Measurements from ENCODE around the gene EDC4. TPM values are rescaled to one million over a fixed set of nuclear protein-coding genes. Genes with fewer than 3 reads are reported as not detected.
A peak's percentile ranks its signal among the peaks of the same experiment; 100 is the strongest.

The EDC4 gene
- total and polyA plus RNA-seq, 2 of the 13 experiments (the other 11 are each of a cell fraction or from before 2014, with no cell fraction given): 51.4 to 59.1 TPM

DNA sequence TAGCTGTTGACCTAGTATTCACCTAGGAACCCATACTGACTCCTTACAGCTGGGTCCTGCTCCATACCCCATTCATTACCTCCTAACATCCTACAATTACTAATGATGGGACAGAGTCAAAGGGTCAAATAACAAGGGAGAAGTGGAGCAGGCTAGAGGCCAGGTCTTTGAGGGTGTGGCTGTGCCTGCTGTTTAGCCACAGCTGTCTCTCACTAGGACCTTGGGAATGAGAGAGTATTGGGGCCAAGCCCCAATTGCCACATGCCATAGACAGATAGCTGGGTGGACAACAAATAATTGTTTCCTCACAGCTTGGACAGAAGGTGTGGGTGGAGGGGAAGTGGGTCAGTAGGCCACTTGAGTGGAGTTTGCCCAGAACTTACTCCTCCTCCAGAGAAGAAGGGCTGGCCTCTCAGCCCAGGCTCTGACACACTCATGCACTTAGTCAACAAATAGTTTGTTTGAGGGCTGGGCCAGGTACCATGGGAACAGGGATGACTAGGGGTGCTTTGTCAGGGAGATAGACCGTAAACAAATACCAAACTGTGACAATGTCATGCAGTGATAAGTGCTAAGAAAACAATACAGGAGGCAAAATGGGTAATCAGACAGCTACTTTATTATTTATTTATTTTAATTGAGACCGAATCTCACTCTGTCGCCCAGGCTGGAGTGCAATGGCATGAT is 15.2 kb upstream of the EDC4 start (continued):
- TF ChIP-seq AKAP8 (CRISPR knock-in tag; IDR thresholded peaks at IDR 0.05) (peak; percentile 76; the same call in 1 of the 2 replicates), ZNF619 (CRISPR knock-in tag; IDR thresholded peaks at IDR 0.05) (no peak), SIN3A (IDR thresholded peaks at IDR 0.05; ENCODE audit: borderline replicate concordance, low read depth, low read length) (peak; percentile 87; the same call in 1 of the 2 replicates), TBL1XR1 (IDR thresholded peaks at IDR 0.05; ENCODE audit: borderline replicate concordance, low read length, partially characterized antibody) (peak; percentile 86), PHF21A (CRISPR knock-in tag; IDR thresholded peaks at IDR 0.05) (peak; percentile 76), BORCS8-MEF2B (CRISPR knock-in tag; IDR thresholded peaks at IDR 0.05) (peak; percentile 23; the same call in 1 of the 2 replicates), SMAD3 (CRISPR knock-in tag; IDR thresholded peaks at IDR 0.05) (peak; percentile 66; the same call in 1 of the 2 replicates), FOXM1 (CRISPR knock-in tag; IDR thresholded peaks at IDR 0.05) (no peak), CENPT (CRISPR knock-in tag; IDR thresholded peaks at IDR 0.05; ENCODE audit: low read depth) (no peak), MEIS1 (CRISPR knock-in tag; IDR thresholded peaks at IDR 0.05; ENCODE audit: borderline replicate concordance) (0 out of 2 replicates have a peak, but pooled peaks have one; percentile 2), KLF13 (CRISPR knock-in tag; IDR thresholded peaks at IDR 0.05) (no peak), ZNF772 (CRISPR knock-in tag; IDR thresholded peaks at IDR 0.05) (peak; percentile 55; the same call in 1 of the 2 replicates), LCORL (IDR thresholded peaks at IDR 0.05) (no peak), LCORL (CRISPR knock-in tag; IDR thresholded peaks at IDR 0.05) (0 out of 2 replicates have a peak, but pooled peaks have one; percentile 20), HDAC1 (CRISPR knock-in tag; IDR thresholded peaks at IDR 0.05) (peak; percentile 70), SOX13 (IDR thresholded peaks at IDR 0.05) (peak; percentile 47; the same call in 1 of the 2 replicates), SOX13 (CRISPR knock-in tag; conservative IDR thresholded peaks at IDR 0.05 in 1 of 2, IDR thresholded peaks at IDR 0.05 in 1 of 2) (peak in 1 of 2 experiments; percentile 79; a peak in 2 of 4 replicates), EEA1 (CRISPR knock-in tag; IDR thresholded peaks at IDR 0.05; ENCODE audit: borderline replicate concordance) (no peak), CBX5 (CRISPR knock-in tag; IDR thresholded peaks at IDR 0.05; ENCODE audit: borderline replicate concordance) (peak; percentile 52; the same call in 1 of the 2 replicates), YEATS2 (CRISPR knock-in tag; IDR thresholded peaks at IDR 0.05; ENCODE audit: borderline replicate concordance) (no peak), KAT8 (CRISPR knock-in tag; IDR thresholded peaks at IDR 0.05) (0 out of 2 replicates have a peak, but pooled peaks have one; percentile 26)
- TF ChIP-seq, protein P1, sequence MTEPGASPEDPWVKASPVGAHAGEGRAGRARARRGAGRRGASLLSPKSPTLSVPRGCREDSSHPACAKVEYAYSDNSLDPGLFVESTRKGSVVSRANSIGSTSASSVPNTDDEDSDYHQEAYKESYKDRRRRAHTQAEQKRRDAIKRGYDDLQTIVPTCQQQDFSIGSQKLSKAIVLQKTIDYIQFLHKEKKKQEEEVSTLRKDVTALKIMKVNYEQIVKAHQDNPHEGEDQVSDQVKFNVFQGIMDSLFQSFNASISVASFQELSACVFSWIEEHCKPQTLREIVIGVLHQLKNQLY (CRISPR knock-in tag; IDR thresholded peaks at IDR 0.05): peak; percentile 47; the same call in 1 of the 2 replicates
- TF ChIP-seq, protein P2, sequence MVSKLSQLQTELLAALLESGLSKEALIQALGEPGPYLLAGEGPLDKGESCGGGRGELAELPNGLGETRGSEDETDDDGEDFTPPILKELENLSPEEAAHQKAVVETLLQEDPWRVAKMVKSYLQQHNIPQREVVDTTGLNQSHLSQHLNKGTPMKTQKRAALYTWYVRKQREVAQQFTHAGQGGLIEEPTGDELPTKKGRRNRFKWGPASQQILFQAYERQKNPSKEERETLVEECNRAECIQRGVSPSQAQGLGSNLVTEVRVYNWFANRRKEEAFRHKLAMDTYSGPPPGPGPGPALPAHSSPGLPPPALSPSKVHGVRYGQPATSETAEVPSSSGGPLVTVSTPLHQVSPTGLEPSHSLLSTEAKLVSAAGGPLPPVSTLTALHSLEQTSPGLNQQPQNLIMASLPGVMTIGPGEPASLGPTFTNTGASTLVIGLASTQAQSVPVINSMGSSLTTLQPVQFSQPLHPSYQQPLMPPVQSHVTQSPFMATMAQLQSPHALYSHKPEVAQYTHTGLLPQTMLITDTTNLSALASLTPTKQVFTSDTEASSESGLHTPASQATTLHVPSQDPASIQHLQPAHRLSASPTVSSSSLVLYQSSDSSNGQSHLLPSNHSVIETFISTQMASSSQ (IDR thresholded peaks at IDR 0.05; ENCODE audit: low read depth): no peak
- TF ChIP-seq, protein P2 (CRISPR knock-in tag; IDR thresholded peaks at IDR 0.05; ENCODE audit: borderline replicate concordance): no peak
- TF ChIP-seq, protein P3, sequence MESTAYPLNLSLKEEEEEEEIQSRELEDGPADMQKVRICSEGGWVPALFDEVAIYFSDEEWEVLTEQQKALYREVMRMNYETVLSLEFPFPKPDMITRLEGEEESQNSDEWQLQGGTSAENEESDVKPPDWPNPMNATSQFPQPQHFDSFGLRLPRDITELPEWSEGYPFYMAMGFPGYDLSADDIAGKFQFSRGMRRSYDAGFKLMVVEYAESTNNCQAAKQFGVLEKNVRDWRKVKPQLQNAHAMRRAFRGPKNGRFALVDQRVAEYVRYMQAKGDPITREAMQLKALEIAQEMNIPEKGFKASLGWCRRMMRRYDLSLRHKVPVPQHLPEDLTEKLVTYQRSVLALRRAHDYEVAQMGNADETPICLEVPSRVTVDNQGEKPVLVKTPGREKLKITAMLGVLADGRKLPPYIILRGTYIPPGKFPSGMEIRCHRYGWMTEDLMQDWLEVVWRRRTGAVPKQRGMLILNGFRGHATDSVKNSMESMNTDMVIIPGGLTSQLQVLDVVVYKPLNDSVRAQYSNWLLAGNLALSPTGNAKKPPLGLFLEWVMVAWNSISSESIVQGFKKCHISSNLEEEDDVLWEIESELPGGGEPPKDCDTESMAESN (CRISPR knock-in tag; conservative IDR thresholded peaks at IDR 0.05): 0 out of 2 replicates have a peak, but pooled peaks have one; percentile 36
